ENCODE results near the gene PTPRD.

- TF ChIP-seq CTCF (IDR thresholded peaks at IDR 0.05) (peak; percentile 77), USF1 (CRISPR knock-in tag; IDR thresholded peaks at IDR 0.05) (no peak), NFE2L1 (CRISPR knock-in tag; IDR thresholded peaks at IDR 0.05) (no peak), STAT6 (CRISPR knock-in tag; conservative IDR thresholded peaks at IDR 0.05; ENCODE audit: low read depth) (no peak), ZNF317 (CRISPR knock-in tag; IDR thresholded peaks at IDR 0.05; ENCODE audit: borderline replicate concordance, low read depth) (no peak), ATF2 (CRISPR knock-in tag; IDR thresholded peaks at IDR 0.05; ENCODE audit: borderline replicate concordance, low read depth) (no peak), CREM (CRISPR knock-in tag; IDR thresholded peaks at IDR 0.05) (no peak), TCF7 (CRISPR knock-in tag; IDR thresholded peaks at IDR 0.05; ENCODE audit: low read depth) (no peak), ATF6 (CRISPR knock-in tag; IDR thresholded peaks at IDR 0.05) (no peak), MAX (CRISPR knock-in tag; IDR thresholded peaks at IDR 0.05) (no peak), HMGXB4 (CRISPR knock-in tag; IDR thresholded peaks at IDR 0.05) (no peak), ZNF138 (CRISPR knock-in tag; conservative IDR thresholded peaks at IDR 0.05) (no peak), USF2 (CRISPR knock-in tag; IDR thresholded peaks at IDR 0.05) (no peak), E2F5 (CRISPR knock-in tag; IDR thresholded peaks at IDR 0.05) (no peak)
Observed at GRCh38 chr9:9942764-9943424, 669.9 kb downstream of the PTPRD start.
